H1 (cell line): ENCODE measurements around the gene AP3B2. TPM values are rescaled to one million over a fixed set of nuclear protein-coding genes. Genes with fewer than 3 reads are reported as not detected.

Experiments
- CTCF ChIA-PET: fragments of 300-600 bp; sonication (Branson Sonifier 250); formaldehyde crosslinking; loops from one replicate; lab custom pipeline; 2021; ENCODE audit not compliant: partially characterized antibody; lab: Charles Lee
- POLR2A ChIA-PET: fragments of 300-600 bp; sonication (Branson Sonifier 250); formaldehyde crosslinking; loops from one replicate; lab custom pipeline; 2021; ENCODE audit warnings: inconsistent platforms; ENCODE audit not compliant: partially characterized antibody; lab: Charles Lee
- DNase-seq, 2 experiments: peaks; one replicate each; pipeline versions ENCODE4 v3.0.0 to v3.0.0-alpha.2; 2010 to 2022; ENCODE audit warnings: low spot score in 2 of 2, low read depth in 1 of 2, mixed read lengths in 1 of 2
- FAIRE-seq: peaks from 2 replicates; lab custom pipeline; 2011; peaks lifted over from hg19 to GRCh38; lab: Jason Lieb, UNC
- H2AFZ ChIP-seq: 2 replicates; pipeline ENCODE4 v1.8.1; 2012; ENCODE audit warnings: low read length, inconsistent platforms
- H2AK5ac ChIP-seq: 2 replicates; pipeline ENCODE4 v1.6.1; 2013; ENCODE audit warnings: low read depth, low read length
- H2BK120ac ChIP-seq: replicated peaks from 2 replicates; pipeline ENCODE3; 2013; ENCODE audit warnings: low read depth, low read length, inconsistent platforms
- H2BK12ac ChIP-seq: 2 replicates; pipeline ENCODE4 v1.6.1; 2013; ENCODE audit warnings: low read depth, low read length
- H2BK15ac ChIP-seq: 2 replicates; pipeline ENCODE4 v1.6.1; 2013; ENCODE audit warnings: low read length
- H2BK20ac ChIP-seq: 2 replicates; pipeline ENCODE4 v1.6.1; 2013; ENCODE audit warnings: low read length
- H2BK5ac ChIP-seq: 2 replicates; pipeline ENCODE4 v1.6.1; 2013; ENCODE audit warnings: low read depth, low read length
- H3K14ac ChIP-seq: 2 replicates; pipeline ENCODE4 v1.6.1; 2013; ENCODE audit warnings: inconsistent platforms; ENCODE audit not compliant: insufficient read length
- H3K18ac ChIP-seq: 2 replicates; pipeline ENCODE4 v1.6.1; 2013; ENCODE audit warnings: low read length; ENCODE audit errors: extremely low read depth
- H3K23ac ChIP-seq: 2 replicates; pipeline ENCODE4 v1.6.1; 2013; ENCODE audit warnings: inconsistent platforms; ENCODE audit not compliant: insufficient read length
- H3K23me2 ChIP-seq: 2 replicates; pipeline ENCODE4 v1.6.1; 2013; ENCODE audit warnings: low read depth, low read length
- H3K27ac ChIP-seq: 2 replicates; pipeline ENCODE4 v1.6.1; 2011; ENCODE audit warnings: low read depth, low read length, inconsistent platforms
- H3K27me3 ChIP-seq, 4 experiments: replicated peaks in 1 of 4; 1 replicate in 1 of 4; 2 replicates in 3 of 4; pipeline versions ENCODE4 v1.6.1 to v1.8.1; 2011 to 2013; ENCODE audit warnings: low read length in 3 of 4, mild to moderate bottlenecking in 3 of 4, inconsistent platforms in 2 of 4, mixed read lengths in 2 of 4, moderate library complexity in 1 of 4; ENCODE audit not compliant: control insufficient read depth in 3 of 4, insufficient read depth in 3 of 4; ENCODE audit errors: extremely low read depth in 1 of 4
- H3K36me3 ChIP-seq, 4 experiments: 2 replicates each; pipeline versions ENCODE4 v1.6.1 to v1.8.1; 2011 to 2013; ENCODE audit warnings: mild to moderate bottlenecking in 4 of 4, low read length in 3 of 4, moderate library complexity in 2 of 4, control low read depth in 1 of 4, inconsistent platforms in 1 of 4; ENCODE audit not compliant: insufficient read depth in 4 of 4, control insufficient read depth in 2 of 4
- H3K4ac ChIP-seq: replicated peaks from 2 replicates; pipeline ENCODE3; 2013; ENCODE audit warnings: low read length, low read depth, mixed read lengths, inconsistent platforms; ENCODE audit not compliant: insufficient read length
- H3K4me1 ChIP-seq, 4 experiments: replicated peaks in 1 of 4; 1 replicate in 1 of 4; 2 replicates in 3 of 4; pipeline versions ENCODE4 v1.6.1 to v1.8.1; 2011 to 2013; ENCODE audit warnings: low read length in 3 of 4, inconsistent platforms in 2 of 4, mixed read lengths in 1 of 4; ENCODE audit not compliant: insufficient read depth in 4 of 4, control insufficient read depth in 3 of 4
- H3K4me2 ChIP-seq, 2 experiments: 2 replicates each; pipeline versions ENCODE4 v1.6.1 to v1.8.1; 2011 to 2013; ENCODE audit warnings: low read depth in 2 of 2, low read length in 2 of 2, control low read depth in 1 of 2, inconsistent platforms in 1 of 2, mild to moderate bottlenecking in 1 of 2; ENCODE audit not compliant: insufficient read depth in 1 of 2
- H3K4me3 ChIP-seq, 4 experiments: fragments of 200-600, 300-600 bp in 1 of 4; sonication (generic), shearing (Covaris generic), sonication (Bioruptor Twin) in 1 of 4; 2 replicates each; pipeline versions ENCODE4 v1.5.1 to v1.8.1; 2011 to 2016; ENCODE audit warnings: low read length in 4 of 4, low read depth in 3 of 4, control low read depth in 2 of 4, inconsistent platforms in 2 of 4, mild to moderate bottlenecking in 2 of 4, mixed read lengths in 1 of 4, moderate library complexity in 1 of 4; ENCODE audit not compliant: insufficient read depth in 2 of 4; ENCODE audit errors: extremely low read depth in 1 of 4
- H3K56ac ChIP-seq: replicated peaks from 2 replicates; pipeline ENCODE3; 2013; ENCODE audit warnings: low read depth, mild to moderate bottlenecking, mixed read lengths, low read length, inconsistent platforms; ENCODE audit not compliant: insufficient read length
- H3K79me1 ChIP-seq: 2 replicates; pipeline ENCODE4 v1.6.1; 2013; ENCODE audit warnings: low read depth, low read length, control low read depth
- H3K79me2 ChIP-seq, 2 experiments: 2 replicates each; pipeline versions ENCODE4 v1.6.1 to v1.8.1; 2012 to 2013; ENCODE audit warnings: low read length in 2 of 2, mild to moderate bottlenecking in 2 of 2, inconsistent platforms in 1 of 2; ENCODE audit not compliant: insufficient read depth in 2 of 2, control insufficient read depth in 1 of 2
- H3K9ac ChIP-seq, 4 experiments: replicated peaks in 1 of 4; 1 replicate in 1 of 4; 2 replicates in 3 of 4; pipeline versions ENCODE4 v1.6.1 to v1.8.1; 2011 to 2013; ENCODE audit warnings: low read depth in 3 of 4, low read length in 3 of 4, control low read depth in 2 of 4, mild to moderate bottlenecking in 2 of 4, moderate library complexity in 2 of 4, inconsistent platforms in 1 of 4; ENCODE audit errors: extremely low read depth in 1 of 4
- H3K9me3 ChIP-seq, 2 experiments: 2 replicates each; pipeline versions ENCODE4 v1.6.1 to v1.8.1; 2012 to 2013; ENCODE audit warnings: mild to moderate bottlenecking in 2 of 2, moderate library complexity in 2 of 2, control low read depth in 1 of 2, inconsistent platforms in 1 of 2, low read depth in 1 of 2, low read length in 1 of 2, mixed read lengths in 1 of 2; ENCODE audit not compliant: insufficient read depth in 2 of 2
- H4K20me1 ChIP-seq, 2 experiments: replicated peaks in 1 of 2; 2 replicates each; pipeline versions ENCODE3 to v1.8.1; 2011 to 2013; ENCODE audit warnings: inconsistent platforms in 2 of 2, low read length in 2 of 2, mild to moderate bottlenecking in 1 of 2; ENCODE audit not compliant: insufficient read depth in 2 of 2, control insufficient read depth in 1 of 2
- H4K5ac ChIP-seq: 2 replicates; pipeline ENCODE4 v1.6.1; 2013; ENCODE audit warnings: low read length, low read depth, mixed read lengths, inconsistent platforms; ENCODE audit not compliant: insufficient read length
- H4K8ac ChIP-seq: 2 replicates; pipeline ENCODE4 v1.8.0; 2013; ENCODE audit warnings: mild to moderate bottlenecking, moderate library complexity, low read length, inconsistent platforms; ENCODE audit not compliant: insufficient read depth; ENCODE audit errors: extremely low read depth
- H4K91ac ChIP-seq: replicated peaks from 2 replicates; pipeline ENCODE3; 2013; ENCODE audit warnings: low read length, mixed read lengths, inconsistent platforms; ENCODE audit not compliant: insufficient read length
- BACH1 ChIP-seq: IDR thresholded peaks from 2 replicates; pipeline ENCODE4 v1.6.1; 2012; ENCODE audit warnings: low read length, improper control_type of control experiment
- BCL11A ChIP-seq, 2 experiments: IDR thresholded peaks; one replicate each; pipeline ENCODE4 v1.6.1; 2011; ENCODE audit warnings: low read depth in 2 of 2, low read length in 2 of 2, mild to moderate bottlenecking in 2 of 2
- CREB1 ChIP-seq: IDR thresholded peaks from 2 replicates; pipeline ENCODE4 v1.6.1; 2012; ENCODE audit warnings: inconsistent platforms
- FOSL1 ChIP-seq: IDR thresholded peaks from 2 replicates; pipeline ENCODE4 v1.6.1; 2011; ENCODE audit warnings: mild to moderate bottlenecking, low read depth, low read length, moderate library complexity; ENCODE audit not compliant: insufficient read depth
- NANOG ChIP-seq: IDR thresholded peaks from 2 replicates; pipeline ENCODE4 v1.6.1; 2011; ENCODE audit warnings: low read length, low read depth, mild to moderate bottlenecking, inconsistent platforms; ENCODE audit not compliant: insufficient read depth, poor library complexity, severe bottlenecking
- POLR2AphosphoS5 ChIP-seq: IDR thresholded peaks from 2 replicates; pipeline ENCODE4 v1.6.1; 2011; ENCODE audit warnings: low read depth, low read length
- POU5F1 ChIP-seq: IDR thresholded peaks from 2 replicates; pipeline ENCODE4 v1.6.1; 2011; ENCODE audit warnings: low read depth, mild to moderate bottlenecking, low read length, moderate library complexity
- SIN3A ChIP-seq, 2 experiments: IDR thresholded peaks in 1 of 2; conservative IDR thresholded peaks in 1 of 2; 2 replicates each; pipeline ENCODE4 v1.6.1; 2011 to 2012; ENCODE audit warnings: low read length in 2 of 2, improper control_type of control experiment in 1 of 2, low read depth in 1 of 2, mild to moderate bottlenecking in 1 of 2
- TEAD4 ChIP-seq: IDR thresholded peaks from 2 replicates; pipeline ENCODE4 v1.6.1; 2012; ENCODE audit warnings: low read depth, low read length, inconsistent platforms, mixed read lengths
- WGBS, 2 experiments: shearing (Covaris generic) in 1 of 2; methylation state at CpG; one replicate each; pipeline versions ENCODE4 v1.1.6 to v1.1.7; 2013 to 2015; ENCODE audit warnings: low lambda C conversion rate in 2 of 2, mixed read lengths in 2 of 2, inconsistent platforms in 1 of 2, low coverage in 1 of 2, missing lambda C conversion rate in 1 of 2; ENCODE audit not compliant: insufficient replicate concordance in 2 of 2, insufficient coverage in 1 of 2, insufficient read length in 1 of 2; ENCODE audit errors: extremely low coverage in 1 of 2, missing lambda C conversion rate in 1 of 2; 5-methylcytosine and 5-hydroxymethylcytosine counted together
- polyA plus RNA-seq, 7 experiments: library from polyadenylated mRNA; depleted of rRNA in 3 of 7; stranded (reverse) in 5 of 7; unstranded in 2 of 7; fragments of >200 nt in 5 of 7; fragments of 200-250 nt in 2 of 7; gene quantifications; 1 replicate in 5 of 7; 2 replicates in 1 of 7; 4 replicates in 1 of 7; pipeline versions ENCODE4 v1.2.1 to v1.2.3, GENCODE V29; 2011 to 2013; ENCODE audit warnings: missing spikeins in 2 of 7, mixed read lengths in 2 of 7
- total RNA-seq: library from RNA; stranded (reverse); fragmentation: NEBNext Ultra II Directional; extraction: Animal tissue kit (Norgen Biotek cat#: 25700); gene quantifications from 2 replicates; pipeline ENCODE4 v1.2.1, GENCODE V29; 2021
- TF ChIP-seq, protein P1 (sequence below): IDR thresholded peaks from 2 replicates; pipeline ENCODE4 v1.6.1; 2011; ENCODE audit warnings: low read length, improper control_type of control experiment
- TF ChIP-seq, protein P2 (sequence below): IDR thresholded peaks from 2 replicates; pipeline ENCODE4 v1.6.1; 2012; ENCODE audit warnings: low read length, inconsistent platforms

Gene AP3B2
- total and polyA plus RNA-seq, 2 of the 8 experiments (the other 6 are each of a cell fraction or from before 2014, with no cell fraction given) = 21.8 to 25.7 TPM

DNA sequence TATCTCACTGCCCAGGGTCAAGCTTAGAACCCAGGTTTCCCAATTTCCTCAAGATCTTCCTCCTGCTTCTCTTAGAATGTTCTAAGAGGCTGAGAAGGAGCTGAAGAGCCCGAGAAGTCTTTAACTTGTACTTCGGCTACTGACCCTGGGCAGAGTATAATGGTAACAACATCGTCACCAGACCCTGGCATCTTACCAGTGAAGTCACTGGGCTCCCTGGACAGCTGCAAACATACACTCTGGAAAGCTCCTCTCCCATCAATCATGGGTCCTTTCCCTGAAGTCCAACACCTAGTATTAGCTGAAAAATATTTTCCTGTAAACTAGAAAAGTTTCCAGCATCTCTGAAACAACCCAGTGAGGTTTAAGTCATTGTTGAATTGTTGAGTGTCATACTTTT lies 85.2 kb downstream of the AP3B2 start:
- Histone ChIP-seq H3K36me3 (no peaks in the 10 kb centered on the region), H2BK5ac (no peak overlapping the region), H2BK120ac (no peak overlapping the region), H3K14ac (no peak overlapping the region), H2BK12ac (no peak overlapping the region), H4K5ac (no peak overlapping the region), H2AFZ (no peak overlapping the region), H3K4me1 (no peaks in the 10 kb centered on the region), H3K23me2 (no peaks in the 10 kb centered on the region), H3K18ac (no peak overlapping the region), H2AK5ac (no peak overlapping the region), H2BK20ac (no peak overlapping the region), H3K9me3 (no peaks in the 10 kb centered on the region), H3K27me3 (no peaks in the 10 kb centered on the region), H4K20me1 (no peaks in the 10 kb centered on the region), H3K4me3 (no peak overlapping the region), H3K56ac (no peak overlapping the region), H3K4me2 (no peak overlapping the region), H4K91ac (no peak overlapping the region), H2BK15ac (no peak overlapping the region), H3K79me2 (no peaks in the 10 kb centered on the region), H3K79me1 (no peaks in the 10 kb centered on the region), H3K27ac (no peak overlapping the region), H3K23ac (no peak overlapping the region), H3K9ac (no peak overlapping the region), H3K4ac (no peak overlapping the region), H4K8ac (no peak overlapping the region)
- ChIA-PET CTCF (interaction anchor here (0.7 to 1.6 kb wide), 4 partner anchors 23 to 304 kb away, joined by 3 to 6 read pairs (median 3); no protein-coding TSS in a partner anchor), POLR2A (interaction anchor here (0.6 to 0.9 kb wide), 3 partner anchors 11 to 61 kb away, joined by 3 to 4 read pairs (median 3); no protein-coding TSS in a partner anchor)
- WGBS, 2 experiments = 89% methylated on average over 3 of the region's 3 CpGs; no CpG with 5 or more reads in 1 of the 2 experiments
- FAIRE-seq (no peak), DNase-seq (no peak)
- TF ChIP-seq POU5F1 = no peak
- TF ChIP-seq, protein P1, sequence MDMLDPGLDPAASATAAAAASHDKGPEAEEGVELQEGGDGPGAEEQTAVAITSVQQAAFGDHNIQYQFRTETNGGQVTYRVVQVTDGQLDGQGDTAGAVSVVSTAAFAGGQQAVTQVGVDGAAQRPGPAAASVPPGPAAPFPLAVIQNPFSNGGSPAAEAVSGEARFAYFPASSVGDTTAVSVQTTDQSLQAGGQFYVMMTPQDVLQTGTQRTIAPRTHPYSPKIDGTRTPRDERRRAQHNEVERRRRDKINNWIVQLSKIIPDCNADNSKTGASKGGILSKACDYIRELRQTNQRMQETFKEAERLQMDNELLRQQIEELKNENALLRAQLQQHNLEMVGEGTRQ = no peak
- TF ChIP-seq TEAD4 = no peak
- TF ChIP-seq CREB1 = no peak
- TF ChIP-seq FOSL1 = no peak
- TF ChIP-seq BCL11A (IDR thresholded peaks at IDR 0.05; ENCODE audit: low read depth in 2 of 2, low read length in 2 of 2) = no peak
- TF ChIP-seq POLR2AphosphoS5 = no peak
- TF ChIP-seq SIN3A (conservative IDR thresholded peaks at IDR 0.05 in 1 of 2, IDR thresholded peaks at IDR 0.05 in 1 of 2; ENCODE audit: low read depth in 1 of 2, low read length in 2 of 2) = no peak
- no peak for TF ChIP-seq NANOG
- TF ChIP-seq BACH1 = no peak
- TF ChIP-seq, protein P2, sequence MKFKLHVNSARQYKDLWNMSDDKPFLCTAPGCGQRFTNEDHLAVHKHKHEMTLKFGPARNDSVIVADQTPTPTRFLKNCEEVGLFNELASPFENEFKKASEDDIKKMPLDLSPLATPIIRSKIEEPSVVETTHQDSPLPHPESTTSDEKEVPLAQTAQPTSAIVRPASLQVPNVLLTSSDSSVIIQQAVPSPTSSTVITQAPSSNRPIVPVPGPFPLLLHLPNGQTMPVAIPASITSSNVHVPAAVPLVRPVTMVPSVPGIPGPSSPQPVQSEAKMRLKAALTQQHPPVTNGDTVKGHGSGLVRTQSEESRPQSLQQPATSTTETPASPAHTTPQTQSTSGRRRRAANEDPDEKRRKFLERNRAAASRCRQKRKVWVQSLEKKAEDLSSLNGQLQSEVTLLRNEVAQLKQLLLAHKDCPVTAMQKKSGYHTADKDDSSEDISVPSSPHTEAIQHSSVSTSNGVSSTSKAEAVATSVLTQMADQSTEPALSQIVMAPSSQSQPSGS = no peak
